ENCODE data around the gene MAP3K10.
A peak's percentile ranks its signal among the peaks of the same experiment; 100 is the strongest.

Gene MAP3K10

GRCh38 chr19:40175820-40176219 is 15.4 kb upstream of the MAP3K10 start:
- no peak for TF ChIP-seq CTCF (IDR thresholded peaks at IDR 0.05; ENCODE audit: control insufficient read depth, insufficient read depth, low read depth, low read length, missing control alignments)
- no peak overlapping the region for H3K4me3 ChIP-seq (ENCODE audit: control insufficient read depth, low read depth, low read length)
- no peak for DNase-seq (ENCODE audit: low read depth)

GRCh38 chr19:40177286-40178070 is 13.7 kb upstream of the MAP3K10 start:
- H3K4me3 ChIP-seq (ENCODE audit: control insufficient read depth, low read depth, low read length): no peak overlapping the region
- no peak for TF ChIP-seq CTCF (IDR thresholded peaks at IDR 0.05; ENCODE audit: control insufficient read depth, insufficient read depth, low read depth, low read length, missing control alignments)
- DNase-seq (ENCODE audit: low read depth): no peak

- TF ChIP-seq CTCF (IDR thresholded peaks at IDR 0.05; ENCODE audit: control insufficient read depth, insufficient read depth, low read depth, low read length, missing control alignments): no peak
- DNase-seq (ENCODE audit: low read depth): no peak
- H3K4me3 ChIP-seq (ENCODE audit: control insufficient read depth, low read depth, low read length): no peak overlapping the region
Measured at GRCh38 chr19:40178756-40179155, 12.5 kb upstream of the MAP3K10 start.

GRCh38 chr19:40184273-40184672 is 7.0 kb upstream of the MAP3K10 start:
- no peak overlapping the region for H3K4me3 ChIP-seq (ENCODE audit: control insufficient read depth, low read depth, low read length)
- no peak for DNase-seq (ENCODE audit: low read depth)

GRCh38 chr19:40191836-40192646 is 815 bp downstream of the MAP3K10 start:
- no peak for DNase-seq (ENCODE audit: low read depth)
- TF ChIP-seq CTCF (IDR thresholded peaks at IDR 0.05; ENCODE audit: control insufficient read depth, insufficient read depth, low read depth, low read length, missing control alignments): no peak

More at GRCh38 chr19:40184273-40184672, 7.0 kb upstream of the MAP3K10 start:
- TF ChIP-seq CTCF (IDR thresholded peaks at IDR 0.05; ENCODE audit: control insufficient read depth, insufficient read depth, low read depth, low read length, missing control alignments): no peak

GRCh38 chr19:40192758-40193586 is 1.7 kb downstream of the MAP3K10 start:
- DNase-seq (ENCODE audit: low read depth): no peak
- H3K4me3 ChIP-seq (ENCODE audit: control insufficient read depth, low read depth, low read length): peak overlapping the region; percentile 81; the same call in 1 of the 2 replicates
- TF ChIP-seq CTCF (IDR thresholded peaks at IDR 0.05; ENCODE audit: control insufficient read depth, insufficient read depth, low read depth, low read length, missing control alignments): no peak

More at GRCh38 chr19:40191836-40192646, 815 bp downstream of the MAP3K10 start:
- H3K4me3 ChIP-seq (ENCODE audit: control insufficient read depth, low read depth, low read length): peak overlapping the region; percentile 81
